H9 (cell line): Measurements from ENCODE around the gene AJAP1. TPM values are rescaled to one million over a fixed set of nuclear protein-coding genes. Genes with fewer than 3 reads are reported as not detected.
"Not testable (repeated sequence)": the region's sequence is repeated elsewhere in the genome, so short reads cannot be mapped to it uniquely, and the experiment has no call there.

Source experiments
- DNase-seq: peaks from one replicate; pipeline ENCODE4 v3.0.0-alpha.2; 2017
- H2AFZ ChIP-seq: one replicate; pipeline ENCODE4 v1.6.1; 2013; ENCODE audit warnings: mild to moderate bottlenecking, low read length, control low read depth, moderate library complexity
- H2AK5ac ChIP-seq: 2 replicates; pipeline ENCODE4 v1.6.1; 2013; ENCODE audit warnings: low read length, control low read depth, mixed read lengths; ENCODE audit not compliant: insufficient read length
- H2BK120ac ChIP-seq: one replicate; pipeline ENCODE4 v1.6.1; 2013; ENCODE audit warnings: low read depth, mild to moderate bottlenecking, low read length, control low read depth, inconsistent platforms; ENCODE audit not compliant: poor library complexity, severe bottlenecking
- H2BK12ac ChIP-seq: 2 replicates; pipeline ENCODE4 v1.6.1; 2013; ENCODE audit warnings: low read length, control low read depth, mixed read lengths, low read depth; ENCODE audit not compliant: insufficient read length
- H2BK15ac ChIP-seq: 2 replicates; pipeline ENCODE4 v1.6.1; 2013; ENCODE audit warnings: low read depth, low read length, control low read depth
- H2BK20ac ChIP-seq: one replicate; pipeline ENCODE4 v1.6.1; 2013; ENCODE audit warnings: low read depth, mild to moderate bottlenecking, low read length, control low read depth, inconsistent platforms; ENCODE audit not compliant: poor library complexity, severe bottlenecking
- H2BK5ac ChIP-seq: 2 replicates; pipeline ENCODE4 v1.6.1; 2013; ENCODE audit warnings: low read length, control low read depth, mixed read lengths; ENCODE audit not compliant: insufficient read length
- H3K14ac ChIP-seq: 2 replicates; pipeline ENCODE4 v1.6.1; 2013; ENCODE audit warnings: low read length, control low read depth; ENCODE audit not compliant: insufficient read depth
- H3K18ac ChIP-seq: 2 replicates; pipeline ENCODE4 v1.6.1; 2013; ENCODE audit warnings: low read depth, mild to moderate bottlenecking, mixed read lengths, low read length, control low read depth; ENCODE audit not compliant: insufficient read length
- H3K23ac ChIP-seq: 2 replicates; pipeline ENCODE4 v1.6.1; 2013; ENCODE audit warnings: low read length, control low read depth, mixed read lengths, low read depth; ENCODE audit not compliant: insufficient read length
- H3K23me2 ChIP-seq: 2 replicates; pipeline ENCODE4 v1.6.1; 2013; ENCODE audit warnings: low read depth, mild to moderate bottlenecking, mixed read lengths, low read length, control low read depth; ENCODE audit not compliant: insufficient read length, poor library complexity, severe bottlenecking
- H3K27ac ChIP-seq: 2 replicates; pipeline ENCODE4 v1.5.1; 2013; ENCODE audit warnings: low read length, control low read depth, mixed read lengths, low read depth; ENCODE audit not compliant: insufficient read length
- H3K27me3 ChIP-seq: 2 replicates; pipeline ENCODE4 v1.6.1; 2013; ENCODE audit warnings: low read length, control low read depth, inconsistent platforms; ENCODE audit not compliant: insufficient read depth
- H3K4ac ChIP-seq: 2 replicates; pipeline ENCODE4 v1.6.1; 2013; ENCODE audit warnings: low read depth, mild to moderate bottlenecking, control low read depth, inconsistent platforms, low read length, moderate library complexity
- H3K4me1 ChIP-seq: 2 replicates; pipeline ENCODE4 v1.6.1; 2013; ENCODE audit warnings: low read length, control low read depth, inconsistent platforms; ENCODE audit not compliant: insufficient read depth
- H3K4me2 ChIP-seq: 2 replicates; pipeline ENCODE4 v1.6.1; 2013; ENCODE audit warnings: low read length, control low read depth, mixed read lengths; ENCODE audit not compliant: insufficient read length, insufficient read depth
- H3K56ac ChIP-seq: 2 replicates; pipeline ENCODE4 v1.6.1; 2013; ENCODE audit warnings: low read depth, mild to moderate bottlenecking, mixed read lengths, low read length, control low read depth; ENCODE audit not compliant: insufficient read length
- H3K79me1 ChIP-seq: 2 replicates; pipeline ENCODE4 v1.6.1; 2013; ENCODE audit warnings: low read depth, mild to moderate bottlenecking, moderate library complexity, low read length, control low read depth, inconsistent platforms; ENCODE audit not compliant: insufficient read depth, poor library complexity, severe bottlenecking
- H3K79me2 ChIP-seq: 2 replicates; pipeline ENCODE4 v1.6.1; 2013; ENCODE audit warnings: low read length, control low read depth, inconsistent platforms; ENCODE audit not compliant: insufficient read depth
- H3K9ac ChIP-seq: 2 replicates; pipeline ENCODE4 v1.6.1; 2013; ENCODE audit warnings: low read length, control low read depth, mixed read lengths; ENCODE audit not compliant: insufficient read length; ENCODE audit errors: extremely low read depth
- H3K9me3 ChIP-seq: one replicate; pipeline ENCODE4 v1.6.1; 2013; ENCODE audit warnings: low read depth, low read length, inconsistent platforms; ENCODE audit not compliant: control insufficient read depth
- H3T11ph ChIP-seq: one replicate; pipeline ENCODE4 v1.6.1; 2013; ENCODE audit warnings: mild to moderate bottlenecking, low read length, control low read depth, inconsistent platforms
- H4K20me1 ChIP-seq: one replicate; pipeline ENCODE4 v1.6.1; 2013; ENCODE audit not compliant: control insufficient read depth, insufficient read length, insufficient read depth
- H4K5ac ChIP-seq: 2 replicates; pipeline ENCODE4 v1.6.1; 2013; ENCODE audit warnings: low read depth, mild to moderate bottlenecking, mixed read lengths, low read length, control low read depth; ENCODE audit not compliant: insufficient read length
- H4K8ac ChIP-seq: replicated peaks from 2 replicates; pipeline ENCODE4 v1.6.1; 2013; ENCODE audit warnings: low read length, control low read depth, mixed read lengths, low read depth; ENCODE audit not compliant: insufficient read length
- H4K91ac ChIP-seq: 2 replicates; pipeline ENCODE4 v1.6.1; 2013; ENCODE audit warnings: low read depth, mild to moderate bottlenecking, moderate library complexity, mixed read lengths, low read length, control low read depth; ENCODE audit not compliant: insufficient read length
- H3K27ac Mint-ChIP-seq, 3 experiments: 2 replicates in 2 of 3; 3 replicates in 1 of 3; pipeline ENCODE4 v1.8.0; 2020 to 2021; ENCODE audit warnings: mixed read lengths in 3 of 3, mild to moderate bottlenecking in 1 of 3, moderate library complexity in 1 of 3
- H3K27me3 Mint-ChIP-seq: 2 replicates; pipeline ENCODE4 v1.8.0; 2021; ENCODE audit warnings: low read depth, mild to moderate bottlenecking, moderate library complexity, mixed read lengths
- H3K36me3 Mint-ChIP-seq, 3 experiments: 2 replicates in 2 of 3; 3 replicates in 1 of 3; pipeline ENCODE4 v1.8.0; 2020 to 2021; ENCODE audit warnings: low read depth in 3 of 3, mixed read lengths in 3 of 3; ENCODE audit not compliant: insufficient read depth in 1 of 3
- H3K4me1 Mint-ChIP-seq, 2 experiments: 2 replicates each; pipeline ENCODE4 v1.8.0; 2020; ENCODE audit warnings: mixed read lengths in 2 of 2
- H3K4me3 Mint-ChIP-seq, 2 experiments: 2 replicates in 1 of 2; 3 replicates in 1 of 2; pipeline ENCODE4 v1.8.0; 2020 to 2021; ENCODE audit warnings: mild to moderate bottlenecking in 2 of 2, mixed read lengths in 2 of 2, moderate library complexity in 1 of 2
- H3K9me3 Mint-ChIP-seq, 2 experiments: 2 replicates in 1 of 2; 3 replicates in 1 of 2; pipeline ENCODE4 v1.8.0; 2020; ENCODE audit warnings: mild to moderate bottlenecking in 2 of 2, mixed read lengths in 2 of 2, moderate library complexity in 1 of 2
- WGBS: extraction: QIAGEN DNeasy Blood & Tissue Kit; methylation state at CpG from one replicate; pipeline ENCODE4 v1.1.7; 2013; ENCODE audit warnings: missing lambda C conversion rate, low lambda C conversion rate, mixed read lengths; ENCODE audit not compliant: insufficient read length; ENCODE audit errors: extremely low coverage; 5-methylcytosine and 5-hydroxymethylcytosine counted together
- total RNA-seq: library from RNA; stranded (reverse); gene quantifications from 2 replicates; pipeline ENCODE4 v1.2.1, GENCODE V29; 2021
- TF ChIP-seq, protein P1 (sequence below): fragments of 200-600 bp; sonication (generic); conservative IDR thresholded peaks from 3 replicates; pipeline ENCODE4 v1.8.0; 2021; ENCODE audit warnings: antibody characterized with exemption, mild to moderate bottlenecking

The AJAP1 gene
- total RNA-seq, 1 experiment from 2014 or later = 8.6 TPM

DNA sequence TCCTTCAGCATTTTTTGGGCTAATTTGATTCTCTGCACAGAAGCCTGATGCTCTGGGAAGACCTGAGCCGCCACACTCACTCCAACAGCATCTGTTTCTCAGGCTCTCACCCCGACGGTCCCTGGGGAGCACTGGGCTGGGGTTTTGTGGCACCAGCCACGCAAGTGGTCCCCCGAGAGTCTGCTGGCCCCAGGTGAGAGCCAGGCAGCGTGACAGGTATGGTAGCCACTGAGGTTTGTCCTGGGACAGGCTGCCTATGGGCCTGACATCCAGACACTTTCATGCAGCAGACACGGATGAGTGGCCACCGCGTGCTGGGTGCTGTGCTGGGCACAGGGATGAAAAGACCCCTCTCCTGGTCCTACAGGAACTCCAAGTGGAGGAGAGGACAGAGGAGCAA lies 11.0 kb downstream of the AJAP1 start:
- Histone ChIP-seq H2BK20ac (no peak overlapping the region), H3K79me2 (no peaks in the 10 kb centered on the region), H4K91ac (no peak overlapping the region), H3K4me2 (no peak overlapping the region), H3K14ac (no peak overlapping the region), H3K23me2 (no peaks in the 10 kb centered on the region), H3K27ac (no peak overlapping the region), H3K18ac (no peak overlapping the region), H3K23ac (no peak overlapping the region), H2BK120ac (no peak overlapping the region), H3K4ac (no peak overlapping the region), H3K9me3 (no peaks in the 10 kb centered on the region), H3K4me1 (no peaks in the 10 kb centered on the region), H2BK5ac (no peak overlapping the region), H3K56ac (no peak overlapping the region), H2BK15ac (no peak overlapping the region), H3K79me1 (no peaks in the 10 kb centered on the region), H3K27me3 (no peaks in the 10 kb centered on the region), H4K20me1 (no peaks in the 10 kb centered on the region), H2AFZ (no peak overlapping the region), H2BK12ac (no peak overlapping the region), H4K5ac (no peak overlapping the region), H3T11ph (no peak overlapping the region), H2AK5ac (no peak overlapping the region), H3K9ac (no peak overlapping the region), H4K8ac (no peak overlapping the region)
- Mint-ChIP-seq H3K9me3 (peaks cover 19 to 27% of the 10 kb centered on the region in 2 experiments), H3K27ac (no peak overlapping the region), H3K4me3 (no peak overlapping the region), H3K36me3 (peaks cover 4 to 25% (median 17%) of the 10 kb centered on the region in 3 experiments), H3K4me1 (peaks cover 6 to 9% of the 10 kb centered on the region in 2 experiments; a peak in 3 of 4 replicates), H3K27me3 (peaks cover 23% of the 10 kb centered on the region)
- DNase-seq = no peak
- WGBS = no CpG with 5 or more reads among the region's 9 CpGs
- TF ChIP-seq, protein P1, sequence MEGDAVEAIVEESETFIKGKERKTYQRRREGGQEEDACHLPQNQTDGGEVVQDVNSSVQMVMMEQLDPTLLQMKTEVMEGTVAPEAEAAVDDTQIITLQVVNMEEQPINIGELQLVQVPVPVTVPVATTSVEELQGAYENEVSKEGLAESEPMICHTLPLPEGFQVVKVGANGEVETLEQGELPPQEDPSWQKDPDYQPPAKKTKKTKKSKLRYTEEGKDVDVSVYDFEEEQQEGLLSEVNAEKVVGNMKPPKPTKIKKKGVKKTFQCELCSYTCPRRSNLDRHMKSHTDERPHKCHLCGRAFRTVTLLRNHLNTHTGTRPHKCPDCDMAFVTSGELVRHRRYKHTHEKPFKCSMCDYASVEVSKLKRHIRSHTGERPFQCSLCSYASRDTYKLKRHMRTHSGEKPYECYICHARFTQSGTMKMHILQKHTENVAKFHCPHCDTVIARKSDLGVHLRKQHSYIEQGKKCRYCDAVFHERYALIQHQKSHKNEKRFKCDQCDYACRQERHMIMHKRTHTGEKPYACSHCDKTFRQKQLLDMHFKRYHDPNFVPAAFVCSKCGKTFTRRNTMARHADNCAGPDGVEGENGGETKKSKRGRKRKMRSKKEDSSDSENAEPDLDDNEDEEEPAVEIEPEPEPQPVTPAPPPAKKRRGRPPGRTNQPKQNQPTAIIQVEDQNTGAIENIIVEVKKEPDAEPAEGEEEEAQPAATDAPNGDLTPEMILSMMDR = no peak

DNA sequence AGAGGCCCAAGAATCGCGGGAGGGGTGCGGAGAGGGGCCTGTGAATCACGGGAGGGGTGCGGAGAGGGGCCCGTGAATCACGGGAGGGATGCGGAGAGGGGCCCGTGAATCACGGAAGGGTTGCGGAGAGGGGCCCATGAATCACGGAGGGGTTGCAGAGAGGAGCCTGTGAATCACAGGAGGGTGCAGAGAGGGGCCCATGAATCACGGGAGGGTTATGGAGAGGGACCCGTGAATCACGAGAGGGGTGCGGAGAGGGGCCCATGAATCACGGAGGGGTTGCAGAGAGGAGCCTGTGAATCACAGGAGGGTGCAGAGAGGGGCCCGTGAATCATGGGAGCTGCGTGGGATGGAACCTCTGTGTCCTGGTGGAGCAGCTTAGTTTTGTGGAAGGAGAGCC lies 12.3 kb downstream of the AJAP1 start:
- H3K9ac ChIP-seq, H2BK12ac ChIP-seq, H3T11ph ChIP-seq, H3K23ac ChIP-seq, H3K4me1 Mint-ChIP-seq, H3K4me1 ChIP-seq, H2AK5ac ChIP-seq, H3K4me2 ChIP-seq, H3K27ac Mint-ChIP-seq, H3K27me3 ChIP-seq, H2BK15ac ChIP-seq, H2BK5ac ChIP-seq, H3K23me2 ChIP-seq, H3K4me3 Mint-ChIP-seq, H3K27ac ChIP-seq, H4K91ac ChIP-seq, H2BK20ac ChIP-seq, H3K56ac ChIP-seq, H3K14ac ChIP-seq, H3K79me2 ChIP-seq, H3K9me3 ChIP-seq, H4K8ac ChIP-seq, H4K5ac ChIP-seq, H2AFZ ChIP-seq, H3K79me1 ChIP-seq, DNase-seq, H3K4ac ChIP-seq, H4K20me1 ChIP-seq, H2BK120ac ChIP-seq, H3K18ac ChIP-seq: not testable (repeated sequence)
- Mint-ChIP-seq H3K36me3 (peaks cover 4 to 25% (median 17%) of the 10 kb centered on the region in 3 experiments), H3K9me3 (peaks cover 19 to 27% of the 10 kb centered on the region in 2 experiments), H3K27me3 (peaks cover 13% of the 10 kb centered on the region)
- no CpG with 5 or more reads among the region's 19 CpGs for WGBS
